GM12878 (cell line): ENCODE results near the gene IRX4. TPM values are rescaled to one million over a fixed set of nuclear protein-coding genes. Genes with fewer than 3 reads are reported as not detected.

ENCODE experiments used
- ATAC-seq: fragments of 200-7000 bp; cut with Tn5 transposase; 3 replicates; pipeline ENCODE4 v1.9.1; 2020; ENCODE audit warnings: mild to moderate bottlenecking, moderate library complexity
- BruUV-seq: library from RNA; stranded (reverse); fragments of 400-500 nt; replicated peaks from 2 replicates; lab custom pipeline; 2021; lab: Mats Ljungman, UMichigan
- CTCF ChIA-PET: fragments of 300-600 bp; sonication (Branson Sonifier 250); formaldehyde crosslinking; extraction: SDS; loops from one replicate; lab custom pipeline; 2021; ENCODE audit warnings: inconsistent platforms; lab: Yijun Ruan, JAX
- POLR2A ChIA-PET: fragments of 350-600 bp; formaldehyde crosslinking; extraction: SDS; loops from one replicate; lab custom pipeline; 2021; ENCODE audit warnings: inconsistent platforms; lab: Charles Lee
- RAD21 ChIA-PET: fragments of 300-600 bp; sonication (Branson Sonifier 250); formaldehyde crosslinking; loops from one replicate; lab custom pipeline; 2023; ENCODE audit warnings: antibody characterized with exemption; ENCODE audit not compliant: unreplicated experiment; lab: Charles Lee
- SMC1A ChIA-PET: fragments of 300-600 bp; sonication (Branson Sonifier 250); formaldehyde crosslinking; loops from one replicate; lab custom pipeline; 2023; ENCODE audit not compliant: unreplicated experiment, uncharacterized antibody; lab: Charles Lee
- DNase-seq: peaks from one replicate; pipeline ENCODE4 v3.0.0-alpha.2; 2011; ENCODE audit warnings: low read depth, low spot score
- FAIRE-seq: peaks from 3 replicates; lab custom pipeline; 2011; peaks lifted over from hg19 to GRCh38; lab: Jason Lieb, UNC
- H2AFZ ChIP-seq: 2 replicates; pipeline ENCODE4 v1.6.0; 2011; ENCODE audit warnings: low read depth, low read length, control low read depth; ENCODE audit not compliant: control insufficient read depth
- H3K27ac ChIP-seq: 2 replicates; pipeline ENCODE4 v1.5.1; 2011; ENCODE audit warnings: control low read depth; ENCODE audit not compliant: control insufficient read depth, insufficient read depth
- H3K27me3 ChIP-seq, 2 experiments: replicated peaks in 1 of 2; 2 replicates each; pipeline versions ENCODE4 v1.6.0 to v1.6.1; 2011; ENCODE audit warnings: low read length in 1 of 2; ENCODE audit not compliant: control insufficient read depth in 2 of 2, insufficient read depth in 2 of 2
- H3K36me3 ChIP-seq, 2 experiments: 2 replicates each; pipeline ENCODE4 v1.5.1; 2011; ENCODE audit warnings: low read length in 1 of 2; ENCODE audit not compliant: control insufficient read depth in 2 of 2, insufficient read depth in 2 of 2
- H3K4me1 ChIP-seq: 2 replicates; pipeline ENCODE4 v1.6.1; 2011; ENCODE audit warnings: mild to moderate bottlenecking, low read length, moderate library complexity, mixed read lengths; ENCODE audit not compliant: control insufficient read depth, insufficient read depth
- H3K4me2 ChIP-seq: 2 replicates; pipeline ENCODE4 v1.6.0; 2011; ENCODE audit warnings: control low read depth; ENCODE audit not compliant: control insufficient read depth, insufficient read depth
- H3K4me3 ChIP-seq: fragments of 200-600 bp; sonication (generic); 2 replicates; pipeline ENCODE4 v1.5.1; 2016
- H3K79me2 ChIP-seq: 2 replicates; pipeline ENCODE4 v1.6.0; 2011; ENCODE audit warnings: low read length; ENCODE audit not compliant: control insufficient read depth, insufficient read depth
- H3K9ac ChIP-seq: 2 replicates; pipeline ENCODE4 v1.8.0; 2011; ENCODE audit warnings: low read length, control low read depth, mixed read lengths; ENCODE audit not compliant: control insufficient read depth, insufficient read depth
- H3K9me3 ChIP-seq: replicated peaks from 3 replicates; pipeline ENCODE4 v1.5.1; 2011; ENCODE audit warnings: mild to moderate bottlenecking, low read length; ENCODE audit not compliant: control insufficient read depth, insufficient read depth
- H4K20me1 ChIP-seq: 2 replicates; pipeline ENCODE4 v1.6.0; 2011; ENCODE audit not compliant: control insufficient read depth, insufficient read depth
- CBFB ChIP-seq: IDR thresholded peaks from 2 replicates; pipeline ENCODE4 v1.6.1; 2016; ENCODE audit warnings: antibody characterized with exemption, low read depth
- CEBPZ ChIP-seq: fragments of 150-350 bp; IDR thresholded peaks from 2 replicates; pipeline ENCODE4 v1.6.1; 2016; ENCODE audit warnings: low read depth, low read length
- ESRRA ChIP-seq: IDR thresholded peaks from 2 replicates; pipeline ENCODE4 v1.6.1; 2012; ENCODE audit warnings: mild to moderate bottlenecking, low read length, improper control_type of control experiment
- FOXM1 ChIP-seq: IDR thresholded peaks from 2 replicates; pipeline ENCODE4 v1.6.1; 2012; ENCODE audit warnings: low read depth, mild to moderate bottlenecking, inconsistent platforms, low read length, moderate library complexity
- KLF5 ChIP-seq: fragments of 450-650 bp; IDR thresholded peaks from 2 replicates; pipeline ENCODE4 v1.6.1; 2014; ENCODE audit warnings: mild to moderate bottlenecking; ENCODE audit not compliant: partially characterized antibody
- LARP7 ChIP-seq: fragments of 450-650 bp; IDR thresholded peaks from 2 replicates; pipeline ENCODE4 v1.6.1; 2017; ENCODE audit warnings: mild to moderate bottlenecking
- POU2F2 ChIP-seq: IDR thresholded peaks from 3 replicates; pipeline ENCODE4 v1.6.1; 2011; ENCODE audit warnings: low read depth, mild to moderate bottlenecking, low read length, borderline replicate concordance
- PRDM15 ChIP-seq: fragments of 450-650 bp; formaldehyde crosslinking; IDR thresholded peaks from 2 replicates; pipeline ENCODE4 v1.4.0; 2020; ENCODE audit warnings: mild to moderate bottlenecking, moderate library complexity
- RB1 ChIP-seq: fragments of 450-650 bp; formaldehyde crosslinking; IDR thresholded peaks from 2 replicates; pipeline ENCODE4 v1.6.1; 2017; ENCODE audit warnings: mild to moderate bottlenecking, borderline replicate concordance
- RELB ChIP-seq: fragments of 450-650 bp; IDR thresholded peaks from 2 replicates; pipeline ENCODE4 v1.6.1; 2017; ENCODE audit warnings: low read depth, mild to moderate bottlenecking, moderate library complexity
- SMC3 ChIP-seq: IDR thresholded peaks from 2 replicates; pipeline ENCODE4 v1.6.1; 2011; ENCODE audit warnings: low read length, improper control_type of control experiment, borderline replicate concordance
- SP1 ChIP-seq: IDR thresholded peaks from one replicate; pipeline ENCODE4 v1.6.1; 2011; ENCODE audit warnings: low read depth, low read length
- SREBF1 ChIP-seq: IDR thresholded peaks from 2 replicates; pipeline ENCODE4 v1.6.1; 2012; ENCODE audit warnings: mild to moderate bottlenecking, low read length
- WGBS: methylation state at CpG from one replicate; pipeline ENCODE4 v1.1.6; 2016; ENCODE audit warnings: low lambda C conversion rate; ENCODE audit not compliant: insufficient replicate concordance, insufficient coverage; ENCODE audit errors: missing lambda C conversion rate; 5-methylcytosine and 5-hydroxymethylcytosine counted together
- in situ Hi-C: fragments of 300-500 bp; cut with MboI; formaldehyde crosslinking; loops from 9 replicates; pipeline ENCODE4 v1.14.3; 2018; ENCODE audit warnings: mixed read lengths
- intact Hi-C: fragments of 100-400 bp; cut with micrococcal nuclease; formaldehyde crosslinking; loops from one replicate; pipeline ENCODE4 v1.14.2; 2022; ENCODE audit not compliant: unreplicated experiment
- polyA plus RNA-seq, 11 experiments: library from polyadenylated mRNA; depleted of rRNA in 4 of 11; unstranded in 6 of 11; stranded (reverse) in 5 of 11; fragments of >200 nt; fragmentation: Nextera tagmentation in 4 of 11; fragmentation: Illumina TruSeq in 1 of 11; extraction: Ambion mirVana in 4 of 11; extraction: Trizol in 1 of 11; gene quantifications; 1 replicate in 1 of 11; 2 replicates in 10 of 11; pipeline versions ENCODE4 v1.2.1 to v1.2.3, GENCODE V29; 2011 to 2016; ENCODE audit warnings: inconsistent platforms in 2 of 11, missing spikeins in 2 of 11, low read depth in 1 of 11
- total RNA-seq, 4 experiments: library from RNA; depleted of rRNA in 3 of 4; stranded (reverse); fragments of >200 nt in 3 of 4; fragmentation: Illumina TruSeq in 1 of 4; extraction: Trizol in 1 of 4; gene quantifications; 2 replicates each; pipeline versions ENCODE4 v1.2.1 to v1.2.3, GENCODE V29; 2013 to 2021
- TF ChIP-seq, protein P1 (sequence below): fragments of 450-650 bp; IDR thresholded peaks from 2 replicates; pipeline ENCODE4 v1.6.1; 2017; ENCODE audit warnings: mild to moderate bottlenecking

The IRX4 gene
- total and polyA plus RNA-seq, 10 of the 15 experiments (the other 5 are each of a cell fraction or from before 2014, with no cell fraction given) = not detected

- TF ChIP-seq, protein P1, sequence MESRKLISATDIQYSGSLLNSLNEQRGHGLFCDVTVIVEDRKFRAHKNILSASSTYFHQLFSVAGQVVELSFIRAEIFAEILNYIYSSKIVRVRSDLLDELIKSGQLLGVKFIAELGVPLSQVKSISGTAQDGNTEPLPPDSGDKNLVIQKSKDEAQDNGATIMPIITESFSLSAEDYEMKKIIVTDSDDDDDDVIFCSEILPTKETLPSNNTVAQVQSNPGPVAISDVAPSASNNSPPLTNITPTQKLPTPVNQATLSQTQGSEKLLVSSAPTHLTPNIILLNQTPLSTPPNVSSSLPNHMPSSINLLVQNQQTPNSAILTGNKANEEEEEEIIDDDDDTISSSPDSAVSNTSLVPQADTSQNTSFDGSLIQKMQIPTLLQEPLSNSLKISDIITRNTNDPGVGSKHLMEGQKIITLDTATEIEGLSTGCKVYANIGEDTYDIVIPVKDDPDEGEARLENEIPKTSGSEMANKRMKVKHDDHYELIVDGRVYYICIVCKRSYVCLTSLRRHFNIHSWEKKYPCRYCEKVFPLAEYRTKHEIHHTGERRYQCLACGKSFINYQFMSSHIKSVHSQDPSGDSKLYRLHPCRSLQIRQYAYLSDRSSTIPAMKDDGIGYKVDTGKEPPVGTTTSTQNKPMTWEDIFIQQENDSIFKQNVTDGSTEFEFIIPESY = no peak
- TF ChIP-seq KLF5 = no peak
- no peak for TF ChIP-seq ESRRA
- no peak for TF ChIP-seq LARP7
Measured at GRCh38 chr5:1901983-1902382, 19.3 kb upstream of the IRX4 start (continued).

GRCh38 chr5:1901061-1901460, 18.3 kb upstream of the IRX4 start:
- Histone ChIP-seq H3K9me3 (no peaks in the 10 kb centered on the region; the same call in 2 of the 3 replicates), H3K36me3 (no peaks in the 10 kb centered on the region), H3K27me3 (no peaks in the 10 kb centered on the region), H4K20me1 (no peaks in the 10 kb centered on the region), H2AFZ (no peak overlapping the region), H3K9ac (no peak overlapping the region), H3K79me2 (no peaks in the 10 kb centered on the region), H3K4me1 (no peaks in the 10 kb centered on the region), H3K27ac (no peak overlapping the region), H3K4me3 (no peak overlapping the region), H3K4me2 (no peak overlapping the region)
- SMC1A ChIA-PET = no interaction called here
- TF ChIP-seq SP1 (no peak), SREBF1 (no peak), SMC3 (no peak), PRDM15 (CRISPR knock-in tag) (no peak), CBFB (no peak), CEBPZ (no peak), POU2F2 (no peak), FOXM1 (no peak), RB1 (no peak), RELB (no peak)
- RAD21 ChIA-PET = no interaction called here
- ATAC-seq (no peak), FAIRE-seq (no peak), DNase-seq (no peak)
- in situ Hi-C loops (no loop called here), intact Hi-C loops (no loop called here)
- BruUV-seq = no TSS peak
- 13% methylated on average over 5 of the region's 5 CpGs for WGBS
- CTCF ChIA-PET = no interaction called here
- POLR2A ChIA-PET = no interaction called here
